Activated CD4-positive, alpha-beta T cell treated with anti-CD3 and anti-CD28 coated beads, Interleukin-2, amount 50 U/mL, for 4 hours (primary cell): Measurements from ENCODE around the gene SMIM12.

Experiments used
- DNase-seq, 2 experiments: peaks; one replicate each; pipeline ENCODE4 v3.0.0-alpha.2; 2020

The SMIM12 gene

DNA sequence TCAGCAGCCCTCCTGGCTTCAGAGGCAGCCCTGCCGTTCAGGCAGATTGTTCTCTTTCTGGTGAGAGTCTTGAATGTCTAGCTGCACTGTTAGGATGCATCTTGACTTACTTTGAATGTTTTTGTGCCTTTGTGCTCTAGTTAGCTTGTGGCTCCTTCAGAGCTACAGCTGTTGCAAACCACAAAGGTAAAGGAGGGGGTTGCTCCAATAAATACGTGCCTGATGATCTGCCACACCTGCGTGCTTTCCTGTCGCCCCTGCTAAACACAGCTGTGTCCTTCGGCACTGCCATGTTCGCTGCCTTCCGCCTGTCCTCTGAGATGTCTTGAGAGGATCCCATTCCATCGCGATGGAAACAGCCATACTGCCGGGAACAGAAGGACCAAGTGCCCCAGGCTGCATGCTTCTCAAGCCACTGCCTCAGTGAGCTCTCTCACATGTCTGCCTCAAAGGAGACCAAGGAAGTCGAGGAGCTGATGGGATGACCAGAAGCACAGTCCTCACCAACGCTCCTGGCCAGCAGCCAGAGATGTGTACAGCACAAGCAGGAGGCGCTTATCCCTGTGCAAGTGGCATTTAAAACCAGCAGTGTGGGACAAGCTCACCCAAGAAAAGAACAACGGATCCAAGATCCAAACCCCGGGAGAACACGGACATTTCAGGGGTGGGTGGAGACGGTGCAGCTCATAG, 12.0 kb upstream of the SMIM12 start:
- no peak for DNase-seq

DNA sequence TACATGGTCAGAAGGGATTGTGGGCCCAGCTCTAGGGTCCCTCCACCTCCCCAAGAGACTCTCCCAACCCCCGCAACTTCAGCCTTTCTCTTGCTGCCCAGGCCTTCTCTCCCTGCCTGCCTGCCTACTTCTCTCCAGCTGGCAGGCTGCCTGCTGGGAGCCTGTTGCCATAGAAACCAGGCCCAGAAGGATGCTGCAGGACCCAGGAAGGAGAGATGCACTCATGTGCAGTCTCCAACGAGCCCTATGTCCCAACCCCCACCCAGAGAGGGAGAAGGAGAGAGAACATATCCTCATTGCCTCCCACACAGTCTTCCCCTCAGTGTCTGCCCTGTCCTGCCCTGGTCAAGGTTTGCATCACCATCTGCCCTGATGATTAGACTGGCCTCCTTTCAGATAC, 10.8 kb upstream of the SMIM12 start:
- DNase-seq, result no peak

DNA sequence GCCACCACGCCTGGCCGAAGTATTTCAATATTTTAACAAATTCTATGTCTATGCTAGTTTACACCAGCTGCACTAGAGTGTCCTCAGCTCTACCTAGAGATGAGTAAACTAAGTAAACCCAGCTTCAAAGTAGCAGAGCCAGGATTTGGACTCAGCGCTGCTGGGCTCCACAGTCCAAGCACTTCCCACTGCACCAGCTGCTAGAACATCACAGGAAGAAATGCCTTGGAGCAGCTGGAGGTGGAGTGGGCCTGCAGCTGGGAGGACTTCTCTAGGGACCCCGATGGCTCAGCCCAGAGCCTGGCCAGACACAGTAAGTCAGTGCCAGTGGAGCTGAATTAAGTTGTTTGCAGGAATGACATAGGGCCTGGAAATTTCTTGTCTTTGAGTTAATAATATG, 10.2 kb upstream of the SMIM12 start:
- DNase-seq, result no peak

DNA sequence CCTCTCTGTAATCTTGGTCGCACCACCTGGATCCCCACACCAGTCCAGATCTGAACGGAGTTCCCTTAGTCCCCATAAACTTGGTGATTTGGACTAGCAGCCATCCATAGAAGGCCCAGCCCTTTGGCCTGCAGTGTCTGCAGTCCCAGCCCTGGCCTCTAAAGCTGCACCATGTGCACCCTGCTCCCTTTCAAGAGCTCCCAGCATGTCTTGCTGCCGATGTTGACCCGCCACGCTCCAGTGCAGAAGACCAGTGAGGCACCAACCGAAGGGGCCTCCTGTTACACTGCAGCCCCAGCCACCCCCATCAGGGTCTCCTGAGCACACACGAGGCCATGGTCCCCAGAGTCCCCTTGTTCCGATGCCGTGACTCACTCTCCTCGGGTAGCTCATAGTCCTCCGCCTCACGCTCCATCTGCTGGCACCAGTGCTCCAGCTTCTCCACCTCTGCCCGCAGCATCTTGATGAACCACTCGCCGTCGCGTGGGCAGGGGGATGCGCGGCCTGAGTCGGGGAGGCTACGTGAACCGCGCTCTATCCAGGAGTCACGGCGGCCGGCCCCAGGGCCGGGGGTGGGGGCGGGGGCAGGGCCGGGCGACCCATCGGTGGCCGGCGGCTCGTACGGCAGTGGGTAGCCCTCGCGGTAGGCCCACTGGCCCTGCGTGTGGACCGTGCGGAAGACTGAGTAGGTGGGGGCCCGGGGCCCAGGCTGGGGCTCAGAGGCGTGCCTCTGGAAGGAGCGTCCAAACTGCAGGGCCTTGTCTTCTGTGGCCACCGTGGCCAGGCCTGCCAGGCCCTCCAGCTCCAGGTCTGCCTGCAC, 8.9 kb upstream of the SMIM12 start:
- no peak for DNase-seq

DNA sequence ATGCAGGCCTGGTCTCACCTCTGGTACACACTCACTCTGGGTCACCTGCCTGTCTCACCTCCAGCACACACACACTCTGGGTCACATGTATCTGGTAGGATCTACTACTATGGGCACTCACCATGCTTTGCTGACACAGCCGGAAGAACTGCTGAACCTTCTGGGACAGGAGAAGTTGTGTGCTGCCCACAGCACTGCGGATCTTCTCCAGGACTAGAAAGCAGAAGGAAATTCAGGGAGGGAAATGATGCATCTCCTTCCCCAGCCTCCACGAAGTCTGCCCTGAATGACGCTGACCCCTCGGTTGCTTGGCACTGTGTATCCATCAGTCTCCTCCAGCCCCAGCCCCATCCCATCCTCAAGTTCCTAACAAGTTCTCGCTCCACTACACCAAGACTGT, 7.9 kb upstream of the SMIM12 start:
- DNase-seq, result no peak

DNA sequence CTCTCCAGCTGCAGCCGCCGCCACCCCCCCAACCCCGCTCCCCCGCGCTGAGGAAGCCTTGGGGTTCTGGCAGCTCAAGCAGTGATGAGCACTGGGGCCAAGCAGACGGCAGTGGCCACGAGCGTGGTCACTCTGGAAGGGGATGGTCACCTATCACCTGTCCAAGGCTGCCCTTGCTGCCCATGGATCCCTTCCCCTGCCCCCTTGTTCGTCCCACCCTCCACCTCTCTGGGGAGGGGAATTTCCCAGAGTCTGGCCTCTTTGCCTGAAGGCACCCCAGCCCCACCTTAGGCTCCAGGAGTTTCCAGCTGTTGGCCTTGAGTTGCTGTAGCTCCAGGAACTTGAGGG, 7.2 kb upstream of the SMIM12 start:
- DNase-seq, result no peak

DNA sequence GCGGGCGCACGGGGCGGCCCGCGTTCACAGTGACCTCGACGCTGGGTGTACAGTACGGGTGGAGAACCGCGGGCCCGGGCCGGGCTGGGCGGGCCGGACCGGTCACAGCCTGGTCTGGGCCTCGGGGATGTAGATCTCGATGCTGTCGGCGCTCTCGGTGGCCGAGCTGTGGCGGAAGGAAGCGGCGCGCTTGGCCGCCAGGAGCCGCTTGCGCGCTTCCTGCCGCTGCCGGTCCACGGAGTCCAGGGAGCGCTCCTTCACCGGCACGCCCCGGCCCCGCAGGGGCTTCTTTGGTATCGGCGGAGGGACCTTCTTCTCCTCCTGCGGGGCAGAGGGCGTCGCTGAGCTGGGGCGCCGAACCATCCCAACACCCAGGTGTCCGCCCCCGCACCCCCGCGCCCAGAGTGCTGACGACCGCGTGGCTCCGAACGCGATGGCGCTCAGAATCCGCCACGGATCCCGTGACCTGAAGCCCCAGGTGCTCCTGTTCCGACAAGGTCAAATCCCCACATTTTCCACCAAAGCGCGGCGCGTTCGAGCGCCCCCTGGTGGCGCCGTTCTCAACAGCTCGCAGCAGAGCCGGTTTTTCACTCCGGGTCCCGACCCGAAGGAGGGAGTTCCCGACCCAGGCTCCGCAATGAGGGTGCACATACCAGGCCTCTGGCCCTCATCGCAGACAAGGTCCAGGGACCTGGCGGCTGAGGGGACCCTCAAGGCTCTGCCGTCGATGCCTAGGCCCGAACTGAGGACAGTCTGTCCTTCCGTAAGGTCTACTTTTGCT, 6.6 kb upstream of the SMIM12 start:
- DNase-seq, result peak; percentile 95 to 96

DNA sequence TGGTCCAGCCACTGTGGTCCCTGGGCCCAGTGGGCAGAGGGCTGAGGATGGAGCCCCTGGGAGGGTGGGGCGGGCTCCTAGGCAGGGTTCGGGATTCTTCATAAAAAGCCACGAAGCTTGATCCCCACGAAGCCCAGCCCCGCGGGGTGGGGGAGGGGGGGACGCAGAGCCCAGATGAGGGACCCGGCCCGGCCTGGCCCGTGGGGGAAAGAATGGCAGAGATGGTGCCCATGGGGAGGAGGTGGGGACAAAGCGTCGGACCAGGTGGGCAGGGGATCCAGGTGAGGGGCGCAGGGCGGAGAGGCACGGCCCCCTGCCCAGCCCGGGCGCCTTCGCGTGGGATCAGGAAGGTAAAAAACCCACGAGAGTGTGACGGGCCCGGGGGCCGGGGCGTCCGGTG, 6.0 kb upstream of the SMIM12 start:
- DNase-seq, result no peak

DNA sequence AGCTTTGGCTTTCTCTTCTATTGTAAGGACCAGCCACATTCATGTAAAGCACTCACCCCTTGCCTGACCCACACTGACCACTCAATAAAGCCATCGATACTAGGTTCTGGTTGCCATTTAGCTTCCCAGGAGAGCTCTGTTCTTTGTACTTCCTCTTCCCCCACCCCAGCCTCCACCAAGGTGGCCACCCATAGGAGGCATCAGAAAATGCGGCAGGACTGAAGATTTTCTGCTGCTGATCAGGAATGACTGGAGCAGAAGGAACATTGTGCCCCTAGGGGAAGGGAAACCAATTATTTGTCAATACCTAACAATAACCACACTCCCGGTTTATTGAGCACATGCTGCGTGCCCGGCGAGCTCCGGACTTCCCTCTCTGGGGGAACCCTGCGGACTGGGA, 5.2 kb upstream of the SMIM12 start:
- no peak for DNase-seq

DNA sequence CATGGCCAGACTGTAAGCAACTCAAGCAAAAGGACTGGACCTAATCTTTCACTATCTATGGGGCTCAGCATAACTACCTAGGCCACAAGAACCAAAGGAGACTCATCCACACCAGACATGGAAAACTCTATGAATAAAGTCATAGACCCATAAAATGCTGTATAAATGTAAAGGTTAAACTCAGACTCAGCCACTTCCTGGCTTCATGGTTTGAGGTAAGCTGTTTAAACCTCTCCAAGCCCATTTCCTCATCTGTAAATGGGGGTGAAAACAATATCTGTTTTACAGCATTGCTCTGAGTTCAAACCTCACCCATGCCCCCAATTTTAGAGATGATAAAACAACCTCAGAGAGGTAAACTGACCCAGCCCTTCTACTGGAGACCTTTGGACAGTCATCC, 4.0 kb upstream of the SMIM12 start:
- no peak for DNase-seq

DNA sequence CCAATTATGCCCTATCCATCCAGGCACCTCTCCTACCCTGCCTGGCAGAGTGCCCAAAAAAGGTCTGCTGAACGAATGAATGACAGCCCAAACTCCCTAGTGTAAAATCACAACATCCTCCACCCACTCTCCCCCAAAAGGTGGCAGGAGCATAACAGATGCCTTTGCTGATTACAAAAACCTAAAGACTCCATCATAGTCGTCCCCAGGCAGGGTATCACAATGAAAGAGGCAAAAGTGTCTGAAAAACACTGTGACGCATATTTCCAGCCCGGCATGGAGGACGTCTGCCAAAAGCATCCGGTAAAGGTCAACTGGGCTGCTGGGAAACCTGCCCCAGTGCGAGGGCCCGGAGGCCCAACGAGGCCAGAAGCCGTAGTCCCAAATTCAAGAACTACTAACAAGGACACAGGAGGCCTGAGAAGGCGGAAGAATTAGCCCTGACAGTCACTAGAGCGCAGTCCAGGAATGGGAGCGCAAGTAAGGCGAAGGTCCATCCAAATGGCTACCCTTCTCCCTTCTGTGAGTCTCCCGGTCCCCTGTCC, 576 bp downstream of the SMIM12 start:
- DNase-seq, result peak; percentile 40 to 42

DNA sequence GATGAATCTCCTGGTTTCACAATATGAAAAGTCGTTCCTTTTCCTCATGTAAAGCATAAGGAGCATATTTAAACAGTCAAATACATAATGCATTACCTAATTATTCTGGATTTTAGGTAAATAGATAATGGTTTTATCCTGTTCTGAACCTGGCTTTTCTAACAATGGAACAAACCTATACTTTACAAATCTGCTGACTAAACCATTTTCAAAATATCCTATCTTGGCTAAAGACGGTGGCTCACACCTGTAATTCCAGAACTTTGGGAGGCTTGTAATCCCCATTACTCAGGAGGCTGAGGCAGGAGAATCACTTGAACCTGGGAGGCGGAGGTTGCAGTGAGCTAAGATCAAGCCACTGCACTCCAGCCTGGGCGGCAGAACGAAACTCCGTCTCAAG, 2.9 kb downstream of the SMIM12 start:
- no peak for DNase-seq

DNA sequence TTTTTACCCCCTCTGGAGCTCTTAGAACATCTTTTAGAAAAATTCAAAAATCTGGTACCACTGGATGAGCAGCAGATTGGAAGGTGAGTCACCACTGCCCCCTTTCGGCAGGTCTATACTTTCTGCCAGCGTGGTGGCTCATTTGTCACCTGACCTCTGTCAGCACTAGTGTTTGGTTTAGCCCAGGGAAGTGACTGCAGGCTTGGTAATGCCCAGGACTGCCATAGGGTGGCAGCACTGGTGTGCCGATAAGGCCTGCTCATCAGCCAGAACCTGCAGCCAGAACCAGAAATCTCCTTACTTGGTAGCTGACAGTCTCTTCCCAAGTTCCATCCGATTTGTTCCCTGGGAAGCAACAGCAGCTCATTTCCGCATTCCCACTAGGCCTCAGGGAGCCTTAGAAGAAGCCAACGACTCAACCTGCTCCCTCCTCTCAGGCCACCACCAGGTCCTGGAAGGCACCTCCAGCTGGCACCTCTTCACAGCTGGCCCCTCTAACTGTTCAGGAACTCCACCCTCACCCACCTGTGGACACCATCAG, 6.8 kb downstream of the SMIM12 start:
- DNase-seq, result peak; percentile 86

DNA sequence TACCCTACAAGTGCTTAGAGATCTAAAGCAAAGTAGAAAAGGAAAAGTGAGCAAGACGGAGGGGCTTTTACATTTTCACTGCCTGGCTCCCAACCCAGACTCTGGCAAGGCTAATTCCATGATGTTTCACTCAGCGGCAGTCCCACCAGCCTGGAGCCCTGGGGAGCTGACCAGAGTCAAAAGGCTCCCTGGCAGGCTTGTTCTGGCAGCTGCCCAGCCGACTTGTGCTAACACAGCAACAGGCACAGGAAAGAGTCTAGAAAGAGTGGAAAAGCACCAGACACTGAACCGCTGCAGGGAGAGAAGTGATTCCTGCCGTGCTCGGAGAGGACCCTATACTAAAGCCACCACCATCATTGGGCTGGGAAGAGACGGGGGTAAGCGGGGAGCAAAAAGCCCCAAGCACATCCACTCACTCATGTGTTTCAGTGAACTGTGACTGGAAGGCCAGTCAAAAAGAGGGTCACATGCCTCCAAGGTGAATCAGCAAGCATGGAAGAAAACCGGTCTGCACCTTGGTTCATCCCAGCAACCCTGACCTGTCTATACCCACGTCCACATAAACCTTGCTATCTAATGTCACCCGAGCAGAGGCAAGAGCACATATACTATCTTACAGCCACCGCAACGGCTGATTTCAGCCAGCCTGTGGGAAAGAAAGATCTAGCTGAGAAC, 8.0 kb downstream of the SMIM12 start:
- DNase-seq, result no peak

DNA sequence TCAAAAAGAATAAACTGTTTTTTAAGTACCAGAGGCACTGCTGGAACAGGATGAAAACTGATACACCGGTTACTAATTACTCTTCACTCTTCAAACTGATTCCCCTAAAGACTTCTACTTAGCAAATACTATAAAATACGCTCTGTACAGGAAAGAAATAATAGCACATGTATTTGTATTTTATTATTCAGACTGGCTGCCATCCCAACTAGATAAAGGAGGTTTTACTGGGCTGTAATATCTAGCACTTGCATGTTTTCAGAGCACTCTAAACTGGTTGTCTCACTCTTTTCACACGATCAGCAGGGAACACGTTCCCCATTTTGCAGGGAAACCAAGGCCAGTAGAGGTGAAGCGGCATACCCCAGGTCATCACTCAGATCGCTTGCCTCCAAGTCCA, 9.2 kb downstream of the SMIM12 start:
- DNase-seq, result no peak

DNA sequence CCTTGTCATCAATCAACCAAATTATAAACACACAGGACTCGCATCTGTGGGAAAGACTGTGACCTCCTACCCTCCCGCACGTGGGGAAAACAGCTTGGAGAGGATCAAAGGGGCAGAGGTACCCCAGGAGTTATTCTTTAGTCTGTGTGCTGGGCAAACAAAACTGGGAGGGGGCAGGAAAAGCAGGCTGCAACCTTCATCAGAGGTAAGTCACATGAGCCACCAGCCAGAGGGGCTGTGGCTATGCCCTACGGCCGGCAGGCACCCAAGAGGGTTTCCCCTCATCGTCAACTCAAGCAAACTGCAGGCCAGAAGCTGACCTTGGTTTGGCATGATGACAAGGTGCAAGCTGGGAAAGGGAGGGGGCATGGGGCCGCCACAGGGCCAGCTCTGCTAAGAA, 12.5 kb downstream of the SMIM12 start:
- no peak for DNase-seq

DNA sequence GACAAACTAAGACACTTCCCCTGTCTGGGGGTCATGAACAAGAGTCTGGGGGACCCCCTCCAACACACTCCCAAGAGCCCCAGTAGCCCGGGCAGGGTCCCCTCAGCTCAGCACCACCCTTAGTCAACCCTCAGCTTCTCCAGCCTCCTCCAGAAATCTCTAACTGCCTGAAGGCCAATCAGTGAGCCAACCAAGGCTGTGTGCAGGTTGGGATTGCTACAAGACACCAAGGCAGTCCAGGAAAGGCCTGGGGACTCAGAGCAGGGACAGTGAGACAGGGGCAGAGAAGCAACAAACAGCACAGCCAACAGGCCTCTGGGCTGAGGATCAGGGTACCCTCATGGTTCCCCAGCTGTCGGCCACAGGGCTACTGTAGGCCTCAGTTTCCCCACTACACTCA, 13.3 kb downstream of the SMIM12 start:
- DNase-seq, result no peak

DNA sequence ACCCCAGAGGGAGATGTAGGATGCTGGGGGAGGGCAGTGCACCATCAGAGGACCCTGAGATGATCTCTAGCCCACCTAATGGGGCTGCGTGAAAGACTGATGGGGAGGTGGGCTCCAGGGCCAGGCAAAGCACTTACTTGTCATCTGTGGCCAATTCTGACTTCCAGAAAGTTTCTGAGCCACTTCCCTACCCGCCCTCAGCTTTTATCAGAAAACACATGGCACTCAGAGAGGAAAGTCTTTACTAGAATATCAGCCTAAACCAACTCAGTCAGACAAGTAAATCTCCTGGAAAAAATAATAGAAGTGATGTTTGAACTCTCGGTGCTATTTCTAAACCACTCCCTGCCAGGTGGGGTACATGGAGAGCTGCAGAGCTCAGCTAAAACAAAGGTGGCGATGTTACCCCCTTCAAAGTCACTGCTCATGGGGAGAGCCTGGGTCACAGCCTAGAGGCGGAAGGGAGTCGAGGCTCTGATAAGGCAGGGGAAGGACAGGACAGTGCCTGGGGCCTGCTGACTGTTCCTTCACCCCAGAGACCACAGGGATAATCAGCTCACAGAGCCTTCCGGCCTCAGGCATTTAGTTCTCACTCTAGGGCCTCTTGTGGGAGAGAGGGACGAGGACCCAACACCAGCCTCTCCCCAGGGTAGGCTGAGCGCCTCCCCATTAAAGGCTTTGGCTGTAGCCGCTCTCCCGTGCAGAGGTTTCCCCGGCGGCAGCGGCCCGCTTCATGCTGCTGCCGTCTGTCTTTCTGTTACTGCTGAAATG, 14.2 kb downstream of the SMIM12 start:
- no peak for DNase-seq

DNA sequence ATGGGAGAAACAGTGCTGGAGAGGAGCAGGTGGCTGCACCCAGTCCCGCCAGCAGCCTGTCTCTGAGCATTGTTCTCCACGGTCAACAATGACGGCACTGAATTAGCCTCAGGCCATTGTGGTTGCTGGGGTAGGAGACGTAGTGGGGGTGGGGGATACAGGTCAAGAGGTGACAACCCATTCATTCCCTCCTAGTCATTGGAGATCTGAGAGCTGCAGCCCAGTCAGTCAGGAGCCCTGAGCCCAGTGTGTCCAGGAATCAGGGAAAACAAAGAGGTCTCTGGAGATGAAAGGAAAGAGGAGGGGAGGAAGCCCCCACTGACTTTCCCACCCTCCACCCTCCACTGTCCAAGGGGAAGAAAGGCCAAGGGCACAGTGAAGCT, 15.3 kb downstream of the SMIM12 start:
- no peak for DNase-seq

DNA sequence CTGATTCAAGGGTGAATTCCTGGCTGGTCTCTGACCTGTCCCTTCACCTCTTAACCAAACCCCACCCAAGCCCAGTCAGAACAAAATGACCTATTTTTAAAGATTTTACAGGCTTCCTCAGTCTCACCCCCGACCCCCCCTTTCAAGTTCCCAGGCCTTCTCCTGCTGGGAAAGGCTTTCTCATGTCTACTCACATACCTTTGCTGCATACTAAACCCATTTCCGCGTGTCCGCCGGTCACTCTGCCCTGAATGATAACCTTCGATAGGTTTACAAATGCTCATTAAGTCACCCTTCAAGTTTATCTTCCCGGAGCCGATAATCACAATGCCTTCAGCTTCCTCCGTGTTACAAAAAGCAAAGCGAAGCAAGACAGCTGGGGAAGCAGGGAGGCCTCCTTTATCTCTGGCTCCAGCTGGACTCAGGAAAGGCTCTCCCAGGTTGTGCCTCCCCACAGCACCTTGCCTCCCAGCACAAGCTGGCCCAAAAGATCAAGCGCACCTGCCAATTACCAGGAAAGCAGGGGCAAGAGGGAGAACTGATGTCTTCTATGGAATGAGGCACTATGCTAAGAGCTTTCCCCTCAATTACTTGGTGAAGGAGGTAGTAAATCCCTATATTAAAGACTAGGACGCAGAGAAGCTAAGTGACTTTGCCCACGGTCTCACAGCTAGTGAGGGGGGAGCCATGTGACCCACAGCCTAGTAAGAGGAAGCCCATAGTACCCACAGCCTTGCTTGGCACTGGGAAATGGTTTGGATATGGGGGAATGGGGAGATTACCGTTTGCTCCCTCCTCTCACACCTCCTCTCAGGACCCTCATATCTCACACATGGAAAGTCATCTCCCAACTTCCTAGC, 15.9 kb downstream of the SMIM12 start:
- no peak for DNase-seq

DNA sequence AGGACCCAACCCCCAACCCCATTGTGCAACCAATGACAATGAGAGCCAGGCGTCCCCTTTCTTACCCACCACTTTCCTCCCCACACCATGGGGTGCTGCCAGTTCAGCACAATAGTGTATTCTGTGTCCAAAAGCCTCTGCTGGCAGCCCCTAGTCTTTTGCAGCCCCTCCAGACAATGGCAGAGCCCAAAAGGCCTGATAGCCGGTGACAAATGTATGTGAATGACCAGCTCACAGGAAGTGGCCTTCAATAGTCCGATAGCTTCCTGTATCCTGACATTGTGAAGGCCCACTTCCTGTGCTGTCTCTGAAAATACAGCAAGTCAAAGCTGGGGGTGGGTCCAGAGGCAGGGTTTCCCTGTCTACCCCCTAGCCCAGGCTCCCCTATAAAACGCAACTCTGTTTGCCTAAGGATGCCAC, 16.6 kb downstream of the SMIM12 start:
- DNase-seq, result no peak
